Subcutaneous adipose tissue (tissue), 4 donors: Measurements from ENCODE around the gene C5orf52. TPM values are rescaled to one million over a fixed set of nuclear protein-coding genes. Genes with fewer than 3 reads are reported as not detected.

Experiments
- total RNA-seq, 4 donors: library from RNA; depleted of rRNA; stranded (reverse); fragments of >200 nt; gene quantifications; one replicate each; pipeline ENCODE4 v1.1.0, GENCODE V29; 2016
- TF ChIP-seq, protein P1 (sequence below): fragments of 450-650 bp; IDR thresholded peaks from one replicate; pipeline ENCODE4 v1.5.1; 2016; ENCODE audit warnings: low read depth, mild to moderate bottlenecking, control low read depth, antibody characterized with exemption, moderate library complexity

C5orf52 gene
- total RNA-seq, 4 donors from 2014 or later: not detected

GRCh38 chr5:157681048-157681447, 9.7 kb downstream of the C5orf52 start:
- TF ChIP-seq, protein P1, sequence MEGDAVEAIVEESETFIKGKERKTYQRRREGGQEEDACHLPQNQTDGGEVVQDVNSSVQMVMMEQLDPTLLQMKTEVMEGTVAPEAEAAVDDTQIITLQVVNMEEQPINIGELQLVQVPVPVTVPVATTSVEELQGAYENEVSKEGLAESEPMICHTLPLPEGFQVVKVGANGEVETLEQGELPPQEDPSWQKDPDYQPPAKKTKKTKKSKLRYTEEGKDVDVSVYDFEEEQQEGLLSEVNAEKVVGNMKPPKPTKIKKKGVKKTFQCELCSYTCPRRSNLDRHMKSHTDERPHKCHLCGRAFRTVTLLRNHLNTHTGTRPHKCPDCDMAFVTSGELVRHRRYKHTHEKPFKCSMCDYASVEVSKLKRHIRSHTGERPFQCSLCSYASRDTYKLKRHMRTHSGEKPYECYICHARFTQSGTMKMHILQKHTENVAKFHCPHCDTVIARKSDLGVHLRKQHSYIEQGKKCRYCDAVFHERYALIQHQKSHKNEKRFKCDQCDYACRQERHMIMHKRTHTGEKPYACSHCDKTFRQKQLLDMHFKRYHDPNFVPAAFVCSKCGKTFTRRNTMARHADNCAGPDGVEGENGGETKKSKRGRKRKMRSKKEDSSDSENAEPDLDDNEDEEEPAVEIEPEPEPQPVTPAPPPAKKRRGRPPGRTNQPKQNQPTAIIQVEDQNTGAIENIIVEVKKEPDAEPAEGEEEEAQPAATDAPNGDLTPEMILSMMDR: no peak

GRCh38 chr5:157682257-157682656, 10.9 kb downstream of the C5orf52 start:
- TF ChIP-seq, protein P1: no peak

GRCh38 chr5:157687198-157687554, 15.8 kb downstream of the C5orf52 start:
- TF ChIP-seq, protein P1: no peak

DNA sequence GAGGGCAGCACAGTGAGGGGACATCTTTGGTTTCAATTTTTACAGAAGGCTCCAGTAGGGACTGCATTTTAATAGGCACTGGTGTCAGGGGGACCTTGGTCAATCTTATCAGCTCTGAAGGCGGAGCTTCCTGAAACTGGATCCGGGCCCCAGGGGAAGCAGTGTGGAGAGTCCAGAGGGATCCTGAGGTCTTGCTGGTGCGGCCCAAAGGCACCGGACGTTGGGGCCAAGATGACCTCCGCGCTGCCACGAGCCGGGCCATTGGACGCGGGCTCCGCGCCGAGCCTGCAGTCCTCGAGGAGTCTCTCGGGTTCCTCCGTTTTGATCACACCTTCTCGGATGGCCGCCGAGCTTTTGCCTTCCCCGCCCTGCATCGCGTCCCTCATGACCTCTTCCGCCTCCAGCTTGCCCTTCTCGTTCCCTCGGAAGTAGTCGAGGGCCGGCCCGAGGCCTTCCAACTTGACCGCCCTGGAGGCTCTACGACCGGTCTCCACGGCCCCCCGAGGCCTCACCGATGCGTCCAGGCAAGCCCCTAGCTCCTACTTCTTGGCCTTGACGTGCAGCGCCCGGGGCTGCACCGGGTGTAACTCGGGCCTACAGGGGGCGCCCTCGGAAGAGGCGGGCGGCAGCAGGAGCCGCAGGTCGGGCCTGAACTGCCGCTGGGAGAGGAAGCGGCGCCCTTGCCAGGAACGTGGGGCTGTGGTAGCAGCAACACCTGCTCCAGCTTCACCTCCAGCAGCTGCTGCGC, 18.8 kb downstream of the C5orf52 start:
- TF ChIP-seq, protein P1: no peak

DNA sequence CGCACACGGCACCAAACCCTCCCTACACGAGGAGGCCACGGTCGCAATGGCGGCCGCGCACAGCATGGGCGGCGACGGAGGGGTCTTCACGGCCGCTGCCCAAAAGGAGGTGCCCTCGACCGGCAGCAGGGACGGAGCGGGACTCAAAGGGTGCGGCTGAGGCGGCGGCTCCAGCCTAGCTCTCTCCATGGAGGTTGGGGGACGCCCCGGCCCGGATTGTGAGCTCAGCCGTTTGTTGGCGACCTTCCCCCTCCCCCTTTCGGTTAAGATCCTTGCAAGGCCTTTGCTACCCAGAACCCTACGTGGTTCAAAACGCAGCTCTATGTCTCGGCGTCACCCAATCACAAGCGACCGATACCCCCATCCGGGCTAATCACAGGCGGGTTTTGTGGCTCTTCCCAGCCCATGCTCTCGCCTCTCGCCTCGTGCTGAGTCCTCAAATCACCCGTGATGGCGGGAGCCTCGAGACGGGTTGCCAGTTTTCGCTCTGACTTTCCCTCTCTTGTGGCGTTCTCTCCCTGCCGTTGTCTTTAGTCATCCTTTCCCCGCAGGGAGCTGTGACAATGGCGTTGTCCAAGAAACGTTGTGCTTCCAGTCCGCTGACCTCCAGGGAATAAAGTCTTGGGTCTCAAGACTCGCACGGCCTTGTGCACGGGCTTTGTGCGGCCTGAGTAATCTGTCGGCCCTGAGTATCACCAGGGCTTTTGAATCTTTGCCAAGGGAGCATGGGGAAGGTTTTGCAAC, 19.5 kb downstream of the C5orf52 start:
- TF ChIP-seq, protein P1: no peak

GRCh38 chr5:157703736-157704135, 32.4 kb downstream of the C5orf52 start:
- TF ChIP-seq, protein P1: no peak

DNA sequence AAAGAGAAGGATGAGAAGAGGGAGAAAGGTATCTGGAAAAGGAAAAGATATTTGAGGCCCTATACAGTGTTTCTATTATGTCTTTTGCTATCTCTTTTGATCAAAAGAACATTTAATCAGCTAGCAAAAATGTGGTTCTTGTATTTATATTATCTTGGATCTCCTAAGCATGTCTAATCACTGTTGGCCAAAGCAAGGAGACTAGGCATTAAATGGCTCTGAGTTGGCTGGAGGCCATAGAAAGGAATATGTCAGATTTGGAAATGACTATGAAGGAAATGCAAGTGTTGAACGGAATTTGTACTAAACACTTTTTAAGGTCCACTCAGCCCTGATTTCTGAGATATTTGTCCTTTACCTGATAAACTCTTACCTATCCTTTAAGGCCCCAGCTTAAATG, 37.5 kb downstream of the C5orf52 start:
- TF ChIP-seq, protein P1: no peak
